ENCODE measurements around the gene TRIM29. TPM values are rescaled to one million over a fixed set of nuclear protein-coding genes. Genes with fewer than 3 reads are reported as not detected.

The TRIM29 gene
- total RNA-seq, 1 experiment from 2014 or later = 293 TPM

- H3K27me3 ChIP-seq (ENCODE audit: insufficient read depth, low read depth) = no peaks in the 10 kb centered on the region
- H3K9me2 ChIP-seq (ENCODE audit: insufficient read depth) = no peaks in the 10 kb centered on the region
- intact Hi-C loops (cut with micrococcal nuclease; ENCODE audit: unreplicated experiment) = no loop called here
- H3K4me1 ChIP-seq (replicated peaks; ENCODE audit: insufficient read depth) = peaks cover 20% of the 10 kb centered on the region
- no peak overlapping the region for H3K27ac ChIP-seq
- no peaks in the 10 kb centered on the region; the same call in 1 of the 2 replicates for H3K9me3 ChIP-seq (ENCODE audit: insufficient read depth, low read depth)
- ChIA-PET CTCF (interaction anchor here (0.6 kb wide), 1 partner anchor 387 kb away, joined by 3 read pairs; no protein-coding TSS in a partner anchor), POLR2A (ENCODE audit: unreplicated experiment) (no interaction called here)
- peaks cover 19% of the 10 kb centered on the region for H3F3A ChIP-seq (ENCODE audit: insufficient read depth, low read depth)
- no peak overlapping the region for H2AFZ ChIP-seq
- no peak overlapping the region for H3K4me2 ChIP-seq
- DNase-seq = no peak
- H3K4me3 ChIP-seq = no peak overlapping the region
- 0 out of 2 replicates have a peak, but pooled peaks cover 7% of the 10 kb centered on the region for H3K36me3 ChIP-seq (ENCODE audit: low read depth)
- no peak for TF ChIP-seq CTCF (conservative IDR thresholded peaks at IDR 0.05)
- TF ChIP-seq EZH2 (IDR thresholded peaks at IDR 0.05; ENCODE audit: low read depth) = no peak
- H4K20me1 ChIP-seq (ENCODE audit: insufficient read depth) = no peaks in the 10 kb centered on the region
- H3K79me2 ChIP-seq (ENCODE audit: low read depth) = 0 out of 2 replicates have a peak, but pooled peaks cover 4% of the 10 kb centered on the region
- BruUV-seq (replicated peaks) = no TSS peak
Observed at GRCh38 chr11:120116966-120117365, 20.9 kb downstream of the TRIM29 start.

GRCh38 chr11:120115272-120116000, 22.5 kb downstream of the TRIM29 start:
- intact Hi-C loops (cut with micrococcal nuclease; ENCODE audit: unreplicated experiment) = no loop called here
- Histone ChIP-seq H3K9me3 (ENCODE audit: insufficient read depth, low read depth) (no peaks in the 10 kb centered on the region; the same call in 1 of the 2 replicates), H3K36me3 (ENCODE audit: low read depth) (peaks cover 7% of the 10 kb centered on the region; the same call in 1 of the 2 replicates), H3F3A (ENCODE audit: insufficient read depth, low read depth) (peaks cover 6% of the 10 kb centered on the region), H3K4me3 (no peak overlapping the region), H3K4me1 (replicated peaks; ENCODE audit: insufficient read depth) (peaks cover 8% of the 10 kb centered on the region), H2AFZ (no peak overlapping the region), H3K4me2 (no peak overlapping the region), H3K27me3 (ENCODE audit: insufficient read depth, low read depth) (no peaks in the 10 kb centered on the region), H3K27ac (no peak overlapping the region), H3K79me2 (ENCODE audit: low read depth) (0 out of 2 replicates have a peak, but pooled peaks cover 2% of the 10 kb centered on the region), H3K9me2 (ENCODE audit: insufficient read depth) (no peaks in the 10 kb centered on the region), H4K20me1 (ENCODE audit: insufficient read depth) (no peaks in the 10 kb centered on the region)
- no TSS peak for BruUV-seq (replicated peaks)
- CTCF ChIA-PET = no interaction called here
- POLR2A ChIA-PET (ENCODE audit: unreplicated experiment) = interaction anchor here (0.8 kb wide), 1 partner anchor 38 kb away, joined by 6 read pairs; no protein-coding TSS in a partner anchor
- DNase-seq = no peak
- TF ChIP-seq EZH2 (IDR thresholded peaks at IDR 0.05; ENCODE audit: low read depth) = no peak
- no peak for TF ChIP-seq CTCF (conservative IDR thresholded peaks at IDR 0.05)

GRCh38 chr11:120112174-120112796, 25.6 kb downstream of the TRIM29 start:
- H3K9me2 ChIP-seq (ENCODE audit: insufficient read depth) = no peaks in the 10 kb centered on the region
- intact Hi-C loops (cut with micrococcal nuclease; ENCODE audit: unreplicated experiment) = no loop called here
- H3K27ac ChIP-seq = no peak overlapping the region
- no peak overlapping the region for H3K4me2 ChIP-seq
- DNase-seq = no peak
- H3K9me3 ChIP-seq (ENCODE audit: insufficient read depth, low read depth) = no peaks in the 10 kb centered on the region
- H2AFZ ChIP-seq = no peak overlapping the region
- H4K20me1 ChIP-seq (ENCODE audit: insufficient read depth) = no peaks in the 10 kb centered on the region
- no peak for TF ChIP-seq EZH2 (IDR thresholded peaks at IDR 0.05; ENCODE audit: low read depth)
- TF ChIP-seq CTCF (conservative IDR thresholded peaks at IDR 0.05) = peak; percentile 41; the same call in 1 of the 2 replicates
- no peak overlapping the region for H3K4me3 ChIP-seq
- POLR2A ChIA-PET (ENCODE audit: unreplicated experiment) = no interaction called here
- no peaks in the 10 kb centered on the region; the same call in 1 of the 2 replicates for H3K36me3 ChIP-seq (ENCODE audit: low read depth)
- BruUV-seq (replicated peaks) = no TSS peak
- no peaks in the 10 kb centered on the region for H3K79me2 ChIP-seq (ENCODE audit: low read depth)
- no peaks in the 10 kb centered on the region for H3K27me3 ChIP-seq (ENCODE audit: insufficient read depth, low read depth)
- CTCF ChIA-PET = no interaction called here
- no peaks in the 10 kb centered on the region for H3F3A ChIP-seq (ENCODE audit: insufficient read depth, low read depth)
- H3K4me1 ChIP-seq (replicated peaks; ENCODE audit: insufficient read depth) = no peaks in the 10 kb centered on the region
